HG03045 (cell line): ENCODE measurements around the gene EXOC6.

Source experiments
- ATAC-seq: cut with Tn5 transposase; IDR thresholded peaks from one replicate; pipeline ENCODE4 v1.9.1; 2021; ENCODE audit warnings: mild to moderate bottlenecking, moderate library complexity; ENCODE audit not compliant: unreplicated experiment

Gene EXOC6

GRCh38 chr10:92999191-92999590, 150.9 kb downstream of the EXOC6 start:
- ATAC-seq, result no peak

DNA sequence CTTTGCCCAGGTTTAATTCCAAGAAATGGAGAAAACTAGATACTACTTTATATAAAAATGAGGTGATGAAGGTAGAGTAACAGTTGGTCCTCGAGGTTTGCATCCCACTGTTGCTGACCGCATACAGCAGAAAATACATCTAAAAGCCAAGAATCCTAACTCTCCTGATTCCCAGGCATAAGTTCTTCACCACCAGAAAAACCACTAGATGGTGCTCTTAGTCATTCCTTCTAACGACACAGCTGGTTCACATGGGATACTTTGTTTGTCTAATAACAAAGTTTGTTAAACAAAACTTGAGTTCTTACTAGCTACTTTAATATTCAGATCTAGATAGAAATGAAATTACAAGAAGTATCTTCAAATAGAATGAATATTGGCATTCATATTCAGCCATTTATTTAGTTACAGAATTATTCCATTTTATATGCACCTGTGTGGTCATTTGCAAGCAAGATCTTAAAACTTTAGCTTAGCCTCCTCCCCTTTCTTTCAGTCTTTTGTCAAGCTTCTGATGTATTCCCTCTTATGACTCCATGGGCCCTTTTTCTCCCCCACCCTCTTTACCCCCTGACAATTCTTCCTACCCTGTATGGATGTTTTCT, 158.2 kb downstream of the EXOC6 start:
- ATAC-seq, result no peak

DNA sequence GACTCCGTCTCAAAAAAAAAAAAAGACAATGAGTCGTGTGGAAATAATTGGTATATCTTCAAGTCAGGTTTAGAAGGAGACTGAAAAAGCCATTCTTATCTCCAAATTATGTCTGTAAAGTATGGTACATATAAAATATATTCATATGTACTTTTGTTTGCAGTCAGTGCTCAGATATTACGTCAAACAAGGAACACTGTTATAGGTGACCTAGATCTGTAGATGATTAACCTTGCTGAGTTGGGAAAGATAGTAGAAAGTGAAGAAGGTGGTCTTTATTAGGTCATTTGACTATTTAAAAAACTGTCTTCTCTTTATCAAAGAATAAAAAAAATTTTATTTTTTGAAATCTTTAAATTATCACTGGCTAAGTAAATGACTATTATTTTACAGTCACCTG, 167.4 kb downstream of the EXOC6 start:
- ATAC-seq, result no peak

- ATAC-seq, result no peak
Measured at GRCh38 chr10:93023013-93023650, 174.8 kb downstream of the EXOC6 start.

- ATAC-seq, result no peak
Measured at GRCh38 chr10:93026072-93026471, 177.8 kb downstream of the EXOC6 start.

DNA sequence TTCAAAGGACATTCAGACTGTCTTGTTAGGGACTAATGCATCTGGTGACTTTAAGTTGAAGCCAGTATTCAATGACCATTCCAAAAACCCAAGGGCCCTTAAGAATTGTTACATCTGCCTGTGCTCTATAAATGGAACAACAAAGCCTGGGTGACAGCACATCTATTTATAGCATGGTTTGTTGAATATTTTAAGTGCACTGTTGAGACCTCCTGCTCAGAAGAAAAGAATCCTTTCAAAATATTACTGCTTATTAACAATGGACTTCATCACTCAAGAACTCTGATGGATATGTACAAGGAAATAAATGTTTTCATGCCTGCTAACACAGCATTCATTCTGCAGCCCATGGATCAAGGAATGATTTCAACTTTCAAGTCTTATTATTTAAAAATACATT, 179.2 kb downstream of the EXOC6 start:
- no peak for ATAC-seq

DNA sequence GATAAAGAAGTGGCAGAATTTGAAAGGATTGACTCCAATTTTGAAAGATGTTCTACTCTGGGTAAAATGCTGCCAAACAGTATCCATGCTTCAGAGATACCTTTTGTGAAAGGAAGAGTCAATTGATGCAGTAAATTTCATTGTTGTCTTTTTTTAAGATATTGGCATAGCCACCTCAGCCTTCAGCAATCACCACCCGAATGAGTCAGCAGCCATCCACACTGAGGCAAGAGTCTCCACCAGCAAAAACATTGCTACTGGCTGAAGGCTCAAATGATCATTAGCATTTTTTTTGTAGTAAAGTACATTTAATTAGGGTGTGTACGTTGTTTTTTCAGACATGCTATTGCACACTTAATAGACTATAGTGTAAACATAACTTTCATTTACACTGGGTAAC, 180.6 kb downstream of the EXOC6 start:
- no peak for ATAC-seq

GRCh38 chr10:93030409-93030808, 182.1 kb downstream of the EXOC6 start:
- ATAC-seq, result no peak

DNA sequence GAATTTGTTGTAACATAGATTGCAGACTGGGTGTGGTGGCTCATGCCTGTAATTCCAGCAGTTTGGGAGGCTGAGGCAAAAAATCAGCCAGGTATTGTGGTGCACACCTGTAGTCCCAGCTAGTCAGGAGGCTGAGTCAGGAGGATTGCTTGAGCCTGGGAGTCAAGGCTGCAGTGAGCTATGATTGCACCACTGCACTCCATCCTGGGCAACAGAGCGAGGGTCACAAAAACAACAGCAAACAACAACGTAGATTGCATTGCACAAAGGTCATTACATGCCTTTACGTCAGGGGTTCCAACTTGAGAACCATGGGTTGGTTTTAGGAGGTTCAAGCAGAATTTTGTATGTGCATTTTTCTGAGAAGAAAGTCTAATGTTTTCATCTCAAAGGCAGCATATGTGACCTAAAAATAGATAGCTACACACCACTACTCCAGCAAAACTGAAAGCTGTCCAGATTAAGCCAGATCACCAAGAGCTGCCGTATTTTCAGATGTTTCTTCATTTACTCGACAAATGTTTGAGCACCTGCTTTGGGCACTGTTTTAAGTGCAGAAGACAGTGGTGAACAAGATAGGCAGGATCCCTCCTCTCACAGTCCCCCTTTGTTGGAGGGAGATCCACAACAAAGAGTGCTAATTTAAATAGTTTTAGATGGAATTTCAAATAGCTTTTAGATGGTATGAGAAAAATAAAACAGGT, 183.9 kb downstream of the EXOC6 start:
- no peak for ATAC-seq

- no peak for ATAC-seq
Measured at GRCh38 chr10:93032809-93033137, 184.5 kb downstream of the EXOC6 start.

GRCh38 chr10:93034426-93034825, 186.1 kb downstream of the EXOC6 start:
- no peak for ATAC-seq

GRCh38 chr10:93039110-93039509, 190.8 kb downstream of the EXOC6 start:
- ATAC-seq, result no peak

DNA sequence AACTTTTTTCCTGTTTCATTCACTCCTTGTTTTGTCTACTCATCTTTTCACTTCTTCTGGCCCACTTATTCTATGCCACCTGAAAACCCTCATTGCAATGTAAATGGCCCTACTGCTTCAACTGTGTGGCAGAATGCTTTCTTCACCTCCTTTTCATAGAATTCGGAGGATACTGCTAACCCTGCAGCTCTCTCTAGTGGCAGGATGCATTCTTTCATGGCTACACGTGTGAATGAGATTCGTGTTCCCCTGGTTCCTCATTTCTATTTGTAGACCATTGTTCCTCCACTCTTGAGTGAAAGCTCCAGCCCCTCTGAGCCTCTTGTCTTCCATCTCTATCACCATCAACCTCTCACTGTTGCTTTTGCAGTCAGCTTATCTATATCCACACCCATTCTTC, 191.4 kb downstream of the EXOC6 start:
- ATAC-seq, result no peak

GRCh38 chr10:93054486-93054885, 206.2 kb downstream of the EXOC6 start:
- no peak for ATAC-seq

- ATAC-seq, result no peak
Measured at GRCh38 chr10:93058139-93058538, 209.8 kb downstream of the EXOC6 start.

DNA sequence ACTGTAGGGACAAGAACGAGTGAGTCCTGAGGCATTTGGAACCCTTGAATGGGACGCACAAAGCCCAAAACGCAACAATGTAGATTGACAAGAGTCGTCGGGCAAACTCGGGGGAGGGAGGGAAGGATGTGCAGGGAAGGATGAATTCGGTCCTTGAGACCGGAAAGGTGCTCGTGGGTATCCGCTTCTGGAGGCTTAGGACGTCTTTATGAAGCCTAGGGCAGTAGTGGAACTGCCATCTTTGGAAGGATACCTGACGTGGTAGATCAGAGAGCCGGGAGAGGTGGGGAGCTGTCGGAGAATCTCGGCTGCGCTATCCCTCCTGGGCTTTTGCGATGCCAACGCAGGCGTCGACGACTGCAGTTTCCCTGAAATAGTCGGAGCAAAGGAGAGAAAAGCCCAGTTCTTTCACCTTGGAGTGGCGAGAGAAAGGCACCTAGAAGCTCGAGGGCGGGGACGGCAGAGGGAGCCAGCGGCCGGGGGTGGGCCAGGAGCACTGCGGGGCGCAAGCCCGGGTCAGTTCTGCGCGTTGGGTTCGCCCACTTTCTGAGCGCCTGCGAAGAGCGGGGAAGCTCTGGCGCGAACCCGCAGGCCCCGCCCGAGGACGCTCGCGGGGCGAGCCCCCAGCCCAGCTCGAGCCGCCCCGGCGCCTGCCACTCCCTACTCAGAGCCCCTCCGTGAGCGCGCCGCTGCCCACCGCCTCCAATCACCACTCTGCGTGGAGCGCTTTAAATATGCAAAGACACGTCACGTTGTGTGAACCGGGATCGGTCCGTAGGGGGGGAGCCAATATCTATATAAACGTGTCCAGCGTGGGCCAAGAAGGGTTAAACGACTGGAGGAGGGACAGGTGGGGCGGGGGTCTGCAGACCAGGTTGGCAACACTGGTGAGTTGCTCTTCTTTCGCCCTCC, 211.9 kb downstream of the EXOC6 start, which contains the start of gene CYP26C1:
CYP26C1 (plus strand) TSS at position 824 of the 912 bp plus-strand sequence. CDS start 466 bp downstream, outside the sequence.
- ATAC-seq, result no peak

DNA sequence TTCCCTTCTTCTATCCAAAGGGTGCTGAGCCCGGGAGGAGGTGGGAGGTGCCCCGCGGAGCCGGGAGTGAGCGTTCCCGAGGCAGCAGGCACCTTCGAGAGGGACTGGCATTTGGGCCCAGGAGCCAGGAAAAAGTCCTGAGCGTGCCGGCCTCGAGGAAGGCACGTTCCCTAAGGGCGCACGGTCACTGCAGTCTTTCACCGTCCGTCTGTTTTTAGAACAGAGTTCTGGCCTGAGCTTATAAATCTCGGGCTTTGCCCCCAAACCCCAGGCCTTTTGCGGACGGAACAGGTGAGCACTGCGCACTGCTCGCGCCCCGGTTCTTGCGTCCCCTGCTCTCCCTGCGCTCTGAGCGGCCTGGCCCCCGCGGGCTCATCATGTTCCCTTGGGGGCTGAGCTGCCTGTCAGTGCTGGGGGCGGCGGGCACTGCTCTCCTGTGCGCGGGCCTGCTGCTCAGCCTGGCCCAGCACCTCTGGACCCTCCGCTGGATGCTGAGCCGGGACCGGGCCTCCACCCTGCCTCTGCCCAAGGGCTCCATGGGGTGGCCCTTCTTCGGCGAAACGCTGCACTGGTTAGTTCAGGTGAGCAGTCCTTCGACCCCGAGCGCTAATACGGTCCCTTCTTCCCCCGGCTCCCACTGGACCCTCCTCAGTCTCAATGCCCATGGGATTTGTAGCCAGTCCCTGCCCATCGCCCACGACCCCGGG, 212.7 kb downstream of the EXOC6 start:
- no peak for ATAC-seq

DNA sequence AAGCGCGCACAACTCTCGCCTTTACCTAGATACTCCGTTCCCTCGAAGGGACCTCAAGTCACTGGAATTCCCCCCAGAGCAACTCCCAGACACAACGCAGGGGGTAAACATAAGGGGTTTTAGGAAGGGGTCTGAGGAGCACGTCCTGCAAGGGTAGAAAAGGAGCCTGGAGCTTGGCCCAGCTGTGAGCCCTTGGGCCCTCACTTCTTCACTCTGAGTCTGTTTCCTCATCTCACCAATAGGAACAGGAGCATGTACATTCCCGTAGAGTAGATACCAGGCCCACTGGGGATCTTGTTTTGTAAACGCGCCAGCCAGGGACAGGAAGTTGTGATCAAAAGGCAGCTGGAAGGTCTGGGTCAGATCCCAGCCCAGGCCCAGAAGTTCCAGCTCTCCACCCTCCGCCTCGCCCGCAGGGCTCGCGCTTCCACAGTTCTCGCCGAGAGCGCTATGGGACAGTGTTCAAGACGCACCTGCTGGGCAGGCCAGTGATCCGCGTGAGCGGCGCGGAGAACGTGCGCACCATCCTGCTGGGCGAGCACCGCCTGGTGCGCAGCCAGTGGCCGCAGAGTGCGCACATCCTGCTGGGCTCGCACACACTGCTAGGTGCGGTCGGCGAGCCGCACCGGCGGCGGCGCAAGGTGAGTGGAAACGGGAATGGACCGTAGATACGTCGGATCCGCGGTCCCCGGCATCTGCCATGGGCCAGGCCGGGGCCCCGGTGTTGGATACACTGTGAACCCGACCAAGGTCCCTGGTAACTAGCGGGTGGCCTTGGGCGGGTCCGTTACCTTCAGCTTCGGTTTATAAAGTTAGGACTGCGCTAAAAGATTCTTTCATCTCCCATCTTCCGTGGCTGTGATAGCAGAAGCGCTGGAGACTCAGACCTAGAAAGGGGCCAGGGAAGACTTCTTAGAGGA, 213.5 kb downstream of the EXOC6 start:
- no peak for ATAC-seq

DNA sequence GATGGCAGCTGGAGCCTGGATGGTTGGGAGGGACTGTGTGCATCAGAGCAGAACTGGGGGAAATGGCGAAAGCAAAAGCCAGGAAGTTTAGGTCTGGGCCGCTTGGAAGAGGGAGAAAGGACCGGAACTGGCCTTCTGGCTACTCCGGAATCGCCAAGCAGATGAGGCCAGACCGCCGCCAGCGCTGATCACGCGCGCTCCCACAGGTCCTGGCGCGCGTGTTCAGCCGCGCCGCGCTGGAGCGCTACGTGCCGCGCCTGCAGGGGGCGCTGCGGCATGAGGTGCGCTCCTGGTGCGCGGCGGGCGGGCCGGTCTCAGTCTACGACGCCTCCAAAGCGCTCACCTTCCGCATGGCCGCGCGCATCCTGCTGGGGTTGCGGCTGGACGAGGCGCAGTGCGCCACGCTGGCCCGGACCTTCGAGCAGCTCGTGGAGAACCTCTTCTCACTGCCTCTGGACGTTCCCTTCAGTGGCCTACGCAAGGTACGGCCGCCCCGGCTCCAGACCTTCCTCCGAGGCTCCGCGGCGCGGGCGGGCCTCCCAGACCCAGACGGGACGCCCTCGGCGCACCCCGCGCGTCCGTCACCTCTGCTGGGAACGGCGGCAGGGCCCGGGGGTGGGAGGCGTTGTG, 214.3 kb downstream of the EXOC6 start:
- peak; percentile 50 for ATAC-seq
